HepG2 (cell line): Measurements from ENCODE around the gene RRBP1. TPM values are rescaled to one million over a fixed set of nuclear protein-coding genes. Genes with fewer than 3 reads are reported as not detected.

Experiments
- ADNP ChIP-seq: sonication (generic); formaldehyde crosslinking; IDR thresholded peaks from 2 replicates; pipeline ENCODE4 v1.4.0; 2020; ENCODE audit warnings: missing genetic modification reagents
- AKAP8 ChIP-seq: sonication (generic); formaldehyde crosslinking; IDR thresholded peaks from 2 replicates; pipeline ENCODE4 v1.5.1; 2020; ENCODE audit warnings: mild to moderate bottlenecking, missing genetic modification reagents
- ATF2 ChIP-seq: sonication (generic); formaldehyde crosslinking; IDR thresholded peaks from 2 replicates; pipeline ENCODE4 v1.4.0; 2020; ENCODE audit warnings: missing genetic modification reagents
- BCL6 ChIP-seq: IDR thresholded peaks from 2 replicates; pipeline ENCODE4 v1.6.1; 2016; ENCODE audit warnings: missing genetic modification reagents, missing compliant biosample characterization
- ETV6 ChIP-seq: sonication (generic); formaldehyde crosslinking; conservative IDR thresholded peaks from 2 replicates; pipeline ENCODE4 v1.4.0; 2020; ENCODE audit warnings: missing genetic modification reagents
- GMEB2 ChIP-seq: IDR thresholded peaks from 2 replicates; pipeline ENCODE4 v1.6.1; 2016; ENCODE audit warnings: missing biosample characterization, missing genetic modification reagents, low read depth
- GPBP1L1 ChIP-seq: sonication (generic); formaldehyde crosslinking; IDR thresholded peaks from 2 replicates; pipeline ENCODE4 v1.5.0; 2020; ENCODE audit warnings: mild to moderate bottlenecking, missing genetic modification reagents
- JUN ChIP-seq: sonication (generic); formaldehyde crosslinking; IDR thresholded peaks from 2 replicates; pipeline ENCODE4 v1.4.0; 2020; ENCODE audit warnings: mild to moderate bottlenecking, missing genetic modification reagents
- NR2F6 ChIP-seq, 2 experiments: IDR thresholded peaks; 2 replicates each; pipeline ENCODE4 v1.6.1; 2016; ENCODE audit warnings: antibody characterized with exemption in 1 of 2, mild to moderate bottlenecking in 1 of 2
- RBM22 ChIP-seq: fragments of 200-400 bp; formaldehyde crosslinking; optimal IDR thresholded peaks from 2 replicates; pipeline ENCODE3; 2017; ENCODE audit warnings: mild to moderate bottlenecking, low read length, moderate library complexity
- RELA ChIP-seq: sonication (generic); formaldehyde crosslinking; IDR thresholded peaks from 2 replicates; pipeline ENCODE4 v1.4.0; 2020; ENCODE audit warnings: missing genetic modification reagents
- SYNCRIP ChIP-seq: fragments of 200-400 bp; formaldehyde crosslinking; IDR thresholded peaks from 2 replicates; pipeline ENCODE4 v1.6.1; 2018; ENCODE audit warnings: mild to moderate bottlenecking, low read depth, low read length; ENCODE audit not compliant: insufficient read depth
- TBX2 ChIP-seq: sonication (generic); formaldehyde crosslinking; IDR thresholded peaks from 2 replicates; pipeline ENCODE4 v1.5.0; 2020; ENCODE audit warnings: missing genetic modification reagents, mild to moderate bottlenecking, borderline replicate concordance
- XRCC5 ChIP-seq: fragments of 200-400 bp; formaldehyde crosslinking; optimal IDR thresholded peaks from 2 replicates; pipeline ENCODE3; 2017; ENCODE audit warnings: mild to moderate bottlenecking, low read length
- ZEB1 ChIP-seq: IDR thresholded peaks from 2 replicates; pipeline ENCODE4 v1.6.1; 2012; ENCODE audit warnings: mild to moderate bottlenecking, low read depth, inconsistent platforms; ENCODE audit not compliant: insufficient replicate concordance
- ZFP36 ChIP-seq: fragments of 150-350 bp; IDR thresholded peaks from 2 replicates; pipeline ENCODE4 v1.6.1; 2018; ENCODE audit warnings: borderline replicate concordance, low read length, low read depth; ENCODE audit not compliant: partially characterized antibody
- ZNF136 ChIP-seq: sonication (generic); formaldehyde crosslinking; IDR thresholded peaks from 2 replicates; pipeline ENCODE4 v1.8.1; 2022; ENCODE audit warnings: low read depth, mild to moderate bottlenecking, moderate library complexity, missing genetic modification reagents
- ZNF556 ChIP-seq: sonication (generic); formaldehyde crosslinking; IDR thresholded peaks from 2 replicates; pipeline ENCODE4 v1.4.0; 2020; ENCODE audit warnings: mild to moderate bottlenecking, missing genetic modification reagents, borderline replicate concordance
- ZNF687 ChIP-seq: sonication (generic); formaldehyde crosslinking; IDR thresholded peaks from 2 replicates; pipeline ENCODE4 v1.5.1; 2020; ENCODE audit warnings: mild to moderate bottlenecking, missing genetic modification reagents, moderate library complexity
- ZNF737 ChIP-seq: sonication (generic); formaldehyde crosslinking; IDR thresholded peaks from 2 replicates; pipeline ENCODE4 v1.5.0; 2020; ENCODE audit warnings: missing genetic modification reagents, mild to moderate bottlenecking, borderline replicate concordance
- ZNF772 ChIP-seq: sonication (generic); formaldehyde crosslinking; IDR thresholded peaks from 2 replicates; pipeline ENCODE4 v1.5.0; 2020; ENCODE audit warnings: mild to moderate bottlenecking, missing genetic modification reagents
- ZNF839 ChIP-seq: sonication (generic); formaldehyde crosslinking; IDR thresholded peaks from 2 replicates; pipeline ENCODE4 v1.4.0; 2020; ENCODE audit warnings: missing genetic modification reagents, mild to moderate bottlenecking, borderline replicate concordance
- polyA plus RNA-seq, 8 experiments: library from polyadenylated mRNA; depleted of rRNA in 3 of 8; stranded (reverse) in 7 of 8; unstranded in 1 of 8; fragments of >200 nt; fragmentation: Illumina TruSeq in 4 of 8; extraction: Trizol in 4 of 8; gene quantifications; 2 replicates each; pipeline versions ENCODE4 v1.2.1 to v1.2.3, GENCODE V29; 2011 to 2016; ENCODE audit warnings: low read depth in 4 of 8, missing spikeins in 1 of 8, mixed read lengths in 1 of 8; ENCODE audit not compliant: insufficient read depth in 1 of 8
- total RNA-seq, 5 experiments: library from RNA; depleted of rRNA; stranded (reverse); fragments of >200 nt; fragmentation: Illumina TruSeq; extraction: Trizol; gene quantifications; 2 replicates each; pipeline ENCODE4 v1.2.3, GENCODE V29; 2016; ENCODE audit warnings: low read depth in 1 of 5

RRBP1 gene
- total and polyA plus RNA-seq, 2 of the 13 experiments (the other 11 are each of a cell fraction or from before 2014, with no cell fraction given): 150 to 222 TPM

- no peak for TF ChIP-seq ZNF136
- peak; percentile 59 for TF ChIP-seq ZNF687 (CRISPR knock-in tag)
- peak; percentile 63; the same call in 1 of the 2 replicates for TF ChIP-seq ZNF772 (CRISPR knock-in tag)
- no peak for TF ChIP-seq JUN (CRISPR knock-in tag)
- peak; percentile 65 for TF ChIP-seq TBX2 (CRISPR knock-in tag)
- no peak for TF ChIP-seq RELA
- peak; percentile 70; the same call in 1 of the 2 replicates for TF ChIP-seq ZNF737
- no peak for TF ChIP-seq SYNCRIP
- TF ChIP-seq GMEB2 (CRISPR knock-in tag): no peak
- TF ChIP-seq ZFP36: no peak
- TF ChIP-seq ATF2 (CRISPR knock-in tag): no peak
- peak; percentile 0 for TF ChIP-seq RBM22
- no peak for TF ChIP-seq ETV6 (CRISPR knock-in tag)
- no peak for TF ChIP-seq NR2F6 (IDR thresholded peaks at IDR 0.05)
- TF ChIP-seq NR2F6 (CRISPR knock-in tag; IDR thresholded peaks at IDR 0.05): peak; percentile 71; the same call in 1 of the 2 replicates
- TF ChIP-seq ADNP (CRISPR knock-in tag): no peak
- TF ChIP-seq GPBP1L1 (CRISPR knock-in tag): no peak
- no peak; the same call in 1 of the 2 replicates for TF ChIP-seq ZNF556 (CRISPR knock-in tag)
- TF ChIP-seq AKAP8 (CRISPR knock-in tag): peak; percentile 42; the same call in 1 of the 2 replicates
- TF ChIP-seq BCL6: peak; percentile 48; the same call in 1 of the 2 replicates
- TF ChIP-seq ZEB1: no peak
- no peak for TF ChIP-seq ZNF839 (CRISPR knock-in tag)
- TF ChIP-seq XRCC5: no peak
Measured at GRCh38 chr20:17646209-17646960, 35.7 kb downstream of the RRBP1 start (continued).
